Measurements from ENCODE around the gene METRN.

METRN gene

DNA sequence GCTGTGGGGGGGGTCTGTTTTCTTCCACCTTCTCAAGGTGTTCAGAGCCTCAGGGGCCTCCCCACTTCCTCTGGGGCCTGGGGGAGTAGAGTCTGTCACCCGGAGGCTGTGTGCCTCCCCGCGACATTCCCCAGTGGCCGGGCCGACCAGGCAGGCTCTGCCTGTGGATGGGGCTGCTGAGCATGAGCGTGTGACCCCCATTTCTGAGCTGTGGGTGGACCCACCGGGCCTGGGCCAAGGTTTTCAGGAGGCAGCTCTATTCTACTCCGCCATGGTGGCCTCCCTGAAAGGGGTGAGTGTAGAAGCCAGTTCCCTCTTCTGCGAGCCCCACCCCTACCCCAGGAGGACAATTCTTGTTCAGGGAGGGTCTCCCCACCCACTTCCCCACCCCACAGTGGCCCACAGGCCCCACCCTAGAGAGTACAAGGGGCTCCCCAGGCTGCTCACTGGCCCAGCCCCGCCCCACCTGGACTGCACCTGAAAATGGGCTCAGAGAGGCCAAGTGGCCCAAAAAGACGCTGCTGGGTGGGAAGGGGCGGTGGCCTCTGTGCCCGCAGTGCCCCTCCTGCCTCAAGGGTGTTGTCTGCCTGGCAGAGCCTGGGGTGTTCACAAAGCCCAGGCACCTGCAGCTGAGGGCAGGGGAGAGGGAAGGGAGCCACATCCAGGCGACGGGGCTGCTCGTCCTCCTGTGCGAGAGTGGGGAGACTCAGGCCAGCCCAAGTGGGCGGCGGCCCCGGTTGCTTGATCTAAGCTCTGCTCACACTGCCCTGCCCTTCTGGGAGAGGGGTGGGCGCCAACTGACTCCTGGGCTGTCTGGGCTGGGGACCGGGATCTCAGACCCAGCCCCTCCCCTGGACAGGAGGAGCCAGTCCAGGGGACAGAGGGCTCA, 47.0 kb downstream of the METRN start:
- FAIRE-seq, result no peak

- FAIRE-seq, result no peak
Observed at GRCh38 chr16:762595-763268, 47.8 kb downstream of the METRN start.

- no peak for FAIRE-seq
Observed at GRCh38 chr16:763369-764183, 48.7 kb downstream of the METRN start.

DNA sequence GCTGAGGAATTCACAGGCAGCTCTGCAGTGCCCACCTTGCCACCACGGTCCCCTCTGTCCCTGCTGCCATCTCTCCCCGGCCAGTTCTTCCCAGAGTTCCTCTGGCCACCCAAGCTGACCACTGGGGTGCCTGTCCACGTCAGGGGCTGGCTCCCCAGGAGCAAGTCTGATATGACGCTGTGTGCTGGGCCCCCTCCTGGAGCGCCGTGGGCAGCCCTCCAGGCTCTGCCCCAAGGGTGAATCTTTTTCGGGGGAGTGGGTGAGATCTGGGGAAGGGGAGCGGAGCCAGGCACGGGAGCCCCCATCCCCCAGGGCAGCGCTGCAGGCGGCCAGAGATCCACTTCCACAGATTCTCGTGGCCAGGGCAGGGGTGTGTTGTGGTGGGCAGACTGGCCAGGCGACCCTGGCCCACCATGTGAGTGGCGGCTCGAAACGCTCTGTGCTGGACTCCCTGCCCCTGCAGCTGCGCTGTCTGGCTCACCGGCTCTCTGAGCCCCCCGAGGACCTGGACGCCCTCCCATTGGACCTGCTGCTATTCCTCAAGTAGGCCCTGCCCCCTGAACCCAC, 49.3 kb downstream of the METRN start:
- no peak for FAIRE-seq

DNA sequence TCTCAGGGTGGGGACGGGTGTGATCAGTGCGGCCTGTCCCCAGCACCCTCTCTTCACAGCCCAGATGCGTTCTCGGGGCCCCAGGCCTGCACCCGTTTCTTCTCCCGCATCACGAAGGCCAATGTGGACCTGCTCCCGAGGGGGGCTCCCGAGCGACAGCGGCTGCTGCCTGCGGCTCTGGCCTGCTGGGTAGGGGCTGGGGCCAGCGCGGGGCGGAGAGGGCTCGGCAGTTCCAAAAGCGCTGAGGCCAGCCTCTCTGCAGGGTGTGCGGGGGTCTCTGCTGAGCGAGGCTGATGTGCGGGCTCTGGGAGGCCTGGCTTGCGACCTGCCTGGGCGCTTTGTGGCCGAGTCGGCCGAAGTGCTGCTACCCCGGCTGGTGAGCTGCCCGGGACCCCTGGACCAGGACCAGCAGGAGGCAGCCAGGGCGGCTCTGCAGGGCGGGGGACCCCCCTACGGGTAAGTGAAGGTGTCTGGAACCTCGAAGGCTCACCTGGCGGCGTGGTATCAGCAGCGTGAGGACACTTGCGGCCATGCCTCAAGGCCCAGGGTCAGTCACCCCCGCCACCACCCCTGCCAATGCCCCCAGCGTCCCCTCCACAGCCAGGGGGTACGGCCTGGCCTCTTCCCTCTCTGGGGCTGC, 50.0 kb downstream of the METRN start:
- FAIRE-seq, result no peak

DNA sequence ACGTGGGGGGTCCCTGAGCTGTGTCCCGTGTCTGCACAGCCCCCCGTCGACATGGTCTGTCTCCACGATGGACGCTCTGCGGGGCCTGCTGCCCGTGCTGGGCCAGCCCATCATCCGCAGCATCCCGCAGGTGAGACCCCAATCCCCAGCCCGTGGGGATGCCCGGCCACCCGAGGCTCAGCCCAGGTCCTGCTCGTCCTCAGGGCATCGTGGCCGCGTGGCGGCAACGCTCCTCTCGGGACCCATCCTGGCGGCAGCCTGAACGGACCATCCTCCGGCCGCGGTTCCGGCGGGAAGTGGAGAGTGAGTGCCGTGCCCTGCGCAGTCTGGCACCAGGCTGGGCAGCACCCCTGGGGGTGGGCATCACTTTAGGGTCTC, 50.6 kb downstream of the METRN start:
- FAIRE-seq, result no peak

GRCh38 chr16:766008-766819, 51.3 kb downstream of the METRN start:
- FAIRE-seq, result no peak

GRCh38 chr16:766820-767640, 52.1 kb downstream of the METRN start:
- no peak for FAIRE-seq

GRCh38 chr16:767743-768235, 52.9 kb downstream of the METRN start:
- no peak for FAIRE-seq

DNA sequence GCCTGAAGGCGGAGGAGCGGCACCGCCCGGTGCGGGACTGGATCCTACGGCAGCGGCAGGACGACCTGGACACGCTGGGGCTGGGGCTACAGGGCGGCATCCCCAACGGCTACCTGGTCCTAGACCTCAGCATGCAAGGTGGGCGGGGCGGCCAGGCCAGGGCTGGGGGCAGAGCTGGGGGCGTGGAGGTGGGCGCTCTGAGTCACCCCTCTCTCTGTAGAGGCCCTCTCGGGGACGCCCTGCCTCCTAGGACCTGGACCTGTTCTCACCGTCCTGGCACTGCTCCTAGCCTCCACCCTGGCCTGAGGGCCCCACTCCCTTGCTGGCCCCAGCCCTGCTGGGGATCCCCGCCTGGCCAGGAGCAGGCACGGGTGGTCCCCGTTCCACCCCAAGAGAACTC, 53.5 kb downstream of the METRN start:
- FAIRE-seq, result no peak
